Fibroblast of mammary gland (primary cell): Measurements from ENCODE around the gene IFRD1.

Experiments
- DNase-seq: peaks from one replicate; pipeline ENCODE4 v3.0.0-alpha.2; 2010; ENCODE audit warnings: low read depth
- H3K4me3 ChIP-seq: 2 replicates; pipeline ENCODE4 v1.5.1; 2011; ENCODE audit warnings: low read depth, mild to moderate bottlenecking, low read length, moderate library complexity; ENCODE audit not compliant: control insufficient read depth
- CTCF ChIP-seq: conservative IDR thresholded peaks from 2 replicates; pipeline ENCODE4 v1.5.1; 2011; ENCODE audit warnings: low read depth, low read length, inconsistent platforms; ENCODE audit not compliant: control insufficient read depth, insufficient read depth

IFRD1 gene

GRCh38 chr7:112423987-112424386 is 26.3 kb upstream of the IFRD1 start:
- no peak for DNase-seq

GRCh38 chr7:112427984-112428383 is 22.3 kb upstream of the IFRD1 start:
- no peak overlapping the region for H3K4me3 ChIP-seq
- no peak for TF ChIP-seq CTCF
- DNase-seq, result no peak

More at GRCh38 chr7:112423987-112424386, 26.3 kb upstream of the IFRD1 start:
- no peak overlapping the region for H3K4me3 ChIP-seq
- TF ChIP-seq CTCF, result no peak

GRCh38 chr7:112428715-112429114 is 21.5 kb upstream of the IFRD1 start:
- no peak for DNase-seq
- H3K4me3 ChIP-seq, result no peak overlapping the region
- no peak for TF ChIP-seq CTCF

GRCh38 chr7:112430649-112431048 is 19.6 kb upstream of the IFRD1 start:
- DNase-seq, result no peak
- no peak for TF ChIP-seq CTCF
- no peak overlapping the region for H3K4me3 ChIP-seq

- no peak for TF ChIP-seq CTCF
- no peak overlapping the region for H3K4me3 ChIP-seq
- DNase-seq, result peak; percentile 13
Observed at GRCh38 chr7:112431803-112432202, 18.5 kb upstream of the IFRD1 start.

- H3K4me3 ChIP-seq, result no peak overlapping the region
- DNase-seq, result no peak
- no peak for TF ChIP-seq CTCF
Observed at GRCh38 chr7:112433289-112433688, 17.0 kb upstream of the IFRD1 start.

- H3K4me3 ChIP-seq, result no peak overlapping the region
- peak; percentile 18 for DNase-seq
- no peak for TF ChIP-seq CTCF
Observed at GRCh38 chr7:112437072-112437471, 13.2 kb upstream of the IFRD1 start.
